WTC11 (cell line): Measurements from ENCODE around the gene VANGL1. TPM values are rescaled to one million over a fixed set of nuclear protein-coding genes. Genes with fewer than 3 reads are reported as not detected.

Source experiments
- ATAC-seq: fragments of 200-7000 bp; cut with Tn5 transposase; 2 replicates; pipeline ENCODE4 v1.10.0; 2021; ENCODE audit warnings: mild to moderate bottlenecking, moderate library complexity
- CTCF ChIA-PET: fragments of 300-600 bp; sonication (Branson Sonifier 250); formaldehyde crosslinking; loops from one replicate; lab custom pipeline; 2021; ENCODE audit warnings: antibody characterized with exemption; lab: Charles Lee
- POLR2A ChIA-PET: fragments of 350-600 bp; sonication (Branson Sonifier 250); formaldehyde crosslinking; loops from one replicate; lab custom pipeline; 2021; ENCODE audit warnings: antibody characterized with exemption; lab: Charles Lee
- DNase-seq: peaks from one replicate; pipeline ENCODE4 v3.0.0; 2021; ENCODE audit warnings: low spot score
- H3K27ac Mint-ChIP-seq: 2 replicates; pipeline ENCODE4 v1.8.0; 2021; ENCODE audit warnings: mixed read lengths
- H3K27me3 Mint-ChIP-seq: 2 replicates; pipeline ENCODE4 v1.8.0; 2021; ENCODE audit warnings: low read depth, mild to moderate bottlenecking, moderate library complexity, mixed read lengths
- H3K36me3 Mint-ChIP-seq: 2 replicates; pipeline ENCODE4 v1.8.0; 2021; ENCODE audit warnings: mixed read lengths
- H3K4me1 Mint-ChIP-seq: 2 replicates; pipeline ENCODE4 v1.8.0; 2022; ENCODE audit warnings: mixed read lengths
- H3K4me3 Mint-ChIP-seq: 2 replicates; pipeline ENCODE4 v1.8.0; 2021; ENCODE audit warnings: mild to moderate bottlenecking, moderate library complexity, mixed read lengths
- H3K9me3 Mint-ChIP-seq: 2 replicates; pipeline ENCODE4 v1.8.0; 2021; ENCODE audit warnings: mixed read lengths
- ATF1 ChIP-seq: sonication (generic); formaldehyde crosslinking; IDR thresholded peaks from 2 replicates; pipeline ENCODE4 v1.8.1; 2023; ENCODE audit warnings: mild to moderate bottlenecking, moderate library complexity, missing genetic modification reagents
- CBFB ChIP-seq: sonication (generic); formaldehyde crosslinking; IDR thresholded peaks from 2 replicates; pipeline ENCODE4 v1.8.1; 2022; ENCODE audit warnings: mild to moderate bottlenecking, low read depth, missing genetic modification reagents
- E2F5 ChIP-seq: sonication (generic); formaldehyde crosslinking; IDR thresholded peaks from 2 replicates; pipeline ENCODE4 v1.8.1; 2022; ENCODE audit warnings: mild to moderate bottlenecking, moderate library complexity, missing genetic modification reagents
- ELF4 ChIP-seq: sonication (generic); formaldehyde crosslinking; IDR thresholded peaks from 2 replicates; pipeline ENCODE4 v1.8.1; 2022; ENCODE audit warnings: low read depth, mild to moderate bottlenecking, moderate library complexity, missing genetic modification reagents
- ESRRA ChIP-seq: sonication (generic); formaldehyde crosslinking; IDR thresholded peaks from 2 replicates; pipeline ENCODE4 v1.8.1; 2022; ENCODE audit warnings: mild to moderate bottlenecking, missing genetic modification reagents, borderline replicate concordance
- ETV6 ChIP-seq: sonication (generic); formaldehyde crosslinking; IDR thresholded peaks from 2 replicates; pipeline ENCODE4 v1.8.1; 2022; ENCODE audit warnings: mild to moderate bottlenecking, missing genetic modification reagents
- FOXP1 ChIP-seq: sonication (generic); formaldehyde crosslinking; IDR thresholded peaks from 2 replicates; pipeline ENCODE4 v1.8.0; 2022; ENCODE audit warnings: missing genetic modification reagents, mild to moderate bottlenecking, moderate library complexity, borderline replicate concordance
- GABPB1 ChIP-seq: sonication (generic); formaldehyde crosslinking; IDR thresholded peaks from 2 replicates; pipeline ENCODE4 v1.8.1; 2023; ENCODE audit warnings: mild to moderate bottlenecking, missing genetic modification reagents
- GTF2I ChIP-seq: fragments of 250-450 bp; sonication (Bioruptor Pico); conservative IDR thresholded peaks from 2 replicates; pipeline ENCODE4 v1.4.0; 2021; ENCODE audit warnings: mild to moderate bottlenecking
- HMGXB4 ChIP-seq: sonication (generic); formaldehyde crosslinking; IDR thresholded peaks from 2 replicates; pipeline ENCODE4 v1.8.1; 2023; ENCODE audit warnings: mild to moderate bottlenecking, moderate library complexity, missing genetic modification reagents
- NFATC4 ChIP-seq: fragments of 250-450 bp; sonication (Bioruptor Pico); IDR thresholded peaks from 2 replicates; pipeline ENCODE4 v1.9.0; 2021; ENCODE audit warnings: mild to moderate bottlenecking
- NR1H2 ChIP-seq: sonication (generic); formaldehyde crosslinking; IDR thresholded peaks from 2 replicates; pipeline ENCODE4 v1.9.0; 2021; ENCODE audit warnings: mild to moderate bottlenecking, moderate library complexity, missing genetic modification reagents
- NR3C1 ChIP-seq: sonication (generic); formaldehyde crosslinking; conservative IDR thresholded peaks from 2 replicates; pipeline ENCODE4 v1.8.1; 2023; ENCODE audit warnings: low read depth, mild to moderate bottlenecking, missing genetic modification reagents
- PREB ChIP-seq: sonication (generic); formaldehyde crosslinking; IDR thresholded peaks from 2 replicates; pipeline ENCODE4 v1.8.1; 2022; ENCODE audit warnings: mild to moderate bottlenecking, missing genetic modification reagents, moderate library complexity, borderline replicate concordance
- TCF7 ChIP-seq: sonication (generic); formaldehyde crosslinking; IDR thresholded peaks from 2 replicates; pipeline ENCODE4 v1.8.0; 2022; ENCODE audit warnings: mild to moderate bottlenecking, low read depth, missing genetic modification reagents, moderate library complexity
- TEAD1 ChIP-seq: sonication (generic); formaldehyde crosslinking; IDR thresholded peaks from 2 replicates; pipeline ENCODE4 v1.8.0; 2022; ENCODE audit warnings: mild to moderate bottlenecking, missing genetic modification reagents
- USF1 ChIP-seq: sonication (generic); formaldehyde crosslinking; IDR thresholded peaks from 2 replicates; pipeline ENCODE4 v1.8.0; 2022; ENCODE audit warnings: mild to moderate bottlenecking, missing genetic modification reagents
- ZBTB43 ChIP-seq: sonication (generic); formaldehyde crosslinking; IDR thresholded peaks from 2 replicates; pipeline ENCODE4 v1.8.1; 2023; ENCODE audit warnings: mild to moderate bottlenecking, missing genetic modification reagents
- ZNF138 ChIP-seq: sonication (generic); formaldehyde crosslinking; conservative IDR thresholded peaks from 2 replicates; pipeline ENCODE4 v1.8.1; 2022; ENCODE audit warnings: mild to moderate bottlenecking, moderate library complexity, missing genetic modification reagents
- ZNF425 ChIP-seq: fragments of 250-450 bp; sonication (Bioruptor Pico); conservative IDR thresholded peaks from 2 replicates; pipeline ENCODE4 v1.9.0; 2021; ENCODE audit warnings: mild to moderate bottlenecking
- total RNA-seq: library from RNA; stranded (reverse); gene quantifications from 3 replicates; pipeline ENCODE4 v1.2.3, GENCODE V29; 2021

VANGL1 gene
- total RNA-seq, 1 experiment from 2014 or later, result 15.8 TPM

- ChIA-PET CTCF (interaction anchor here (0.7 to 1.2 kb wide), 2 partner anchors 68 to 95 kb away, joined by 3 to 6 read pairs; no protein-coding TSS in a partner anchor), POLR2A (no interaction called here)
- ATAC-seq, result no peak
- DNase-seq, result no peak
- Mint-ChIP-seq H3K9me3 (no peaks in the 10 kb centered on the region), H3K27me3 (no peaks in the 10 kb centered on the region), H3K4me1 (no peaks in the 10 kb centered on the region; the same call in 1 of the 2 replicates), H3K36me3 (no peaks in the 10 kb centered on the region), H3K4me3 (no peak overlapping the region), H3K27ac (no peak overlapping the region)
- TF ChIP-seq ZBTB43 (CRISPR knock-in tag) (no peak), ETV6 (CRISPR knock-in tag) (no peak), PREB (no peak), GABPB1 (CRISPR knock-in tag) (no peak), ESRRA (no peak), E2F5 (no peak), TCF7 (CRISPR knock-in tag) (no peak), ELF4 (CRISPR knock-in tag) (no peak), NFATC4 (CRISPR knock-in tag) (no peak), HMGXB4 (no peak), TEAD1 (CRISPR knock-in tag) (no peak), FOXP1 (CRISPR knock-in tag) (no peak), NR1H2 (CRISPR knock-in tag) (no peak), ZNF425 (no peak), ATF1 (CRISPR knock-in tag) (no peak), ZNF138 (CRISPR knock-in tag) (no peak), NR3C1 (no peak), CBFB (no peak), USF1 (CRISPR knock-in tag) (no peak), GTF2I (no peak)
Observed at GRCh38 chr1:115702959-115703358, 61.2 kb downstream of the VANGL1 start.
